GM12874 (cell line): Measurements from ENCODE around the gene NAALAD2.

Experiments
- CTCF ChIP-seq: IDR thresholded peaks from 2 replicates; pipeline ENCODE4 v1.5.1; 2011; ENCODE audit warnings: low read depth, mild to moderate bottlenecking, control low read depth, low read length, moderate library complexity; ENCODE audit not compliant: insufficient read depth

Gene NAALAD2

GRCh38 chr11:90133560-90134477, 644 bp upstream of the NAALAD2 start:
- no peak for TF ChIP-seq CTCF

DNA sequence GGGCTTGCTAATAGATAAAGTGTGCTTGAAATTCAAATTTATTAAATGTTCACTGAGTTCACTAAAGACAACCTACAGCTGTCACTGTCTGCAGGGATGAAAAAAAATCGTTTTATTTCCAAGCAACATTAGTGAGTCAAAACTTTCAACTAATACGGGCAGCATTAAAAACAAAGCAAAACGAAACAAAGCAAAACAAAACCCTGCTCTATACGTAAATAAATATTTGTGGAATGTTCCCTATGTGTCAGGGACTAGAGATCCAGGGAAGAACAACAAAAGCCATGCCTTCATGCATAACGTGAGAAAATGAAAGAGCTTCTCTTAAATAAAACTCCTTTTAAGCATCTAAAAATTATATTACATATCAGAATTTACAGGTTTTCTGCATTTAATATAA, 553 bp downstream of the NAALAD2 start:
- no peak for TF ChIP-seq CTCF

DNA sequence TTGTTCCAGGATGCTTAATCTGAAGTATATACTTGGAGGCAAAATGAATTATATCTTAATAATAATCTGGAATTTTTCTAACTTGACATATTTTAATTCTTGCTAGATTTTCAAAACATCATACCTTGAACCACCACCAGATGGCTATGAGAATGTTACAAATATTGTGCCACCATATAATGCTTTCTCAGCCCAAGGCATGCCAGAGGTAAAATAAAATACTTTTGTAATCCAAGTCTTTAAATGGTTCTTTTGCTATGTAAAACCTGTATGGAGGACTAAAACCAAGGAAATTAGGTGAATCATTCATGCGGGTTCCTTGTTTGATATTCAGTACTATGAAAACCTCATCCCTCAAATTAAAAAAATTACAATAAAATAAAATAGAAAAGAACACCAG, 14.4 kb downstream of the NAALAD2 start:
- no peak for TF ChIP-seq CTCF

DNA sequence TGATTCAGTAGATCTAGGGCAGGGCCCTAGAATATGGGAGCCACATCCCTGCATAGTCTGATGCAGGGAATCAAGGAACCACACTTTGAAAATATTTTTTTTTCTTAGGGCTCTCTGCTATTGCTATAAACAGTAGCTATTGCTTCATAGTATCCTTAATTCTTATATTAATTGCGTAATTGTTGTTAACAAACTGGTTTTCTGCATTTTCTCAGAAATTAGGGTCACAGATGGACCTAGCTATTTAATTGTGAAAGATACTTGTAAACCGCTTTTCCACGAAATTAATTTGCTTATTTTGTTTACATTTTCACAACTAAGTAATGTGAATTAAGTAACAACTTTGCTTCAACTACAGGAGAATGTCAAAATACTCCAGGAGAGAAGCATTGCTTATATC, 34.1 kb downstream of the NAALAD2 start:
- TF ChIP-seq CTCF: no peak

GRCh38 chr11:90171359-90171758, 36.9 kb downstream of the NAALAD2 start:
- no peak for TF ChIP-seq CTCF

- TF ChIP-seq CTCF: no peak
Measured at GRCh38 chr11:90176069-90176468, 41.6 kb downstream of the NAALAD2 start.

DNA sequence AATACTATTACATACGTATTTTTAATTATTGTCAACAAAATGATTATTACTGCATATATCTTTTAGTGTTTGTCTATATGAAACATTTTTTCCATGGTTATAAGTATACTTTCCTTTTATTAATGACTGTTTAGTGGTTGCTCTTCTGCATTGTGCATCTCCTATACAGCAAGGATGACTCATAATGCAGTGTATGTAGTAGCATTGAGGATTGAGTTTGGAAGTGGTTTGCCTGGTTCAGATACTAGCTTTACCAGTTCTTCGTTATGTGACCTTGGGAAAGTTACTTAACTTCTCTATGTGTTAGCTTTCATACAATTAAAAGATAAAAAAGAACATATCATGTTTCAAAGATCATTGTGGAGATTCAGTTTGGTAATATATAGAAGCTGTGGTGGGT, 44.3 kb downstream of the NAALAD2 start:
- no peak for TF ChIP-seq CTCF
